COR-L47 (cell line): Measurements from ENCODE around the gene SPATA17.

Source experiments
- DNase-seq: peaks from one replicate; lab custom pipeline; 2025; lab: John Stamatoyannopoulos, UW

The SPATA17 gene

DNA sequence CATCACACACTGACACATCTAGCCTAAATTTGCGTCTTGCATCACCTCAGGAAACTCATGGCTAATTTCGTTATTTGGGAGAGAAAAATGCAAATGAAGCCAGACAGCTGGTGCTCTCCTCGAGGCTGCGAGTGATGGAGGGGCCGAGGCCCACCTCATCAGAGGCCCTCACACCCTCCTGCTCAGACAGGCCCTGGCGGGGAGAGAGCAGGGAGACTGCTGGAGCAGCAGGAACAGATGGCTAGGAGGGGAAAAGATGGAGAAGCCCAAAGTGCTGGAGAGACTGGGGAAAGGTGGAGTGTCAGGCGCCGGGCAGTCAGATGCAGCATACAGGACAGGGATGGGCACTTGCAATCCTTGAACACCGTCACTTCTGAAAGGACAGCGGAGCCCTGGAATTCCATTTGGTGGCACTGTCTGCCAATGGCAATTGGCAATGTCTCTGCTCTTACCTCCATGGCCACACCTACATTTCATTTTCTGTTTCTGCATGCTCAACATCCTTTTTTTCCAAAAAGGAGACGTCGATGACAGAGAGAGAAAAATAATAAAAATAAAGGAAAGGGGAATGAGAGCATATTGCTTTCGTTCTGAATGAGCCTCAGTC lies 286.2 kb downstream of the SPATA17 start:
- DNase-seq = peak; percentile 17

DNA sequence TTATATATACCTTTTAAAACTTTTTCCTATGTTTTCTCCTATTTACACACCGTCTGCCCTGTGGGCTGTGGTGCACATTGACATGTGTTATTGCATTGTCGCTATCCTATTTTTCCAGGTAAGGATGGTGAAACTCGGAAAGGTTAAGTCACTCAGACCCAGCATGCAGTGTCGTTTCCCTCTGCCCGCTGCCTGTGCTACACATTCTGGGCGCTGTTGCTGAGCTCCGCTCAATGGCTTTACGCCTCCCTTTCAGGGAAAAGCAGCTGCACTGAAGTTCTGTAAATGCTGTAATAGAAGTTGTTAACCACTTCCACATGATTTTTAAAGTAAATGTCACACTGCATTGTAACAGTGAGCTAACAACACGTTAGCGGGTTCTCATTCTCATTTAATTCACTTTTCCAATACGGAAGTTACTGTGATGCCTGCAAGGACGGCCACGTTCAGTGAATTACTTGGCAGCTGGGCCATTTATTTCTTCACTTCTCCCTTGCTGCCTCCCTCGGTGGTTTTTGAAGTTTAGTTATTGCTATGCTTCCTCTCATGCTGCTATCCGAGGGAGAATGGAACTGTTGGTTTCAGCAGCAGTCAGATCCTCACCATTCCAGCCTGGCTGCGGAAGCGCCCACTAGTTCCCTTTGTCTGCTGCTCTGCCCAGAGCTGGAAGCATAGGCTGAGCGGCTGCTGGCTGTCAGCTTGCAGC lies 288.7 kb downstream of the SPATA17 start:
- DNase-seq = no peak
